Neural progenitor cell (in vitro differentiated cells): Measurements from ENCODE around the gene PEAK1.

ENCODE experiments used
- CTCF ChIP-seq: fragments of 200-600 bp; sonication (generic); IDR thresholded peaks from 2 replicates; pipeline ENCODE4 v1.5.1; 2017; ENCODE audit warnings: antibody characterized with exemption, mild to moderate bottlenecking
- EZH2 ChIP-seq: fragments of 200-600 bp; sonication (generic); IDR thresholded peaks from 2 replicates; pipeline ENCODE4 v1.6.1; 2017; ENCODE audit warnings: antibody characterized with exemption, mild to moderate bottlenecking, moderate library complexity
- EZH2phosphoT487 ChIP-seq: fragments of 200-600 bp; sonication (generic); IDR thresholded peaks from 2 replicates; pipeline ENCODE4 v1.6.1; 2017; ENCODE audit warnings: antibody characterized with exemption

GRCh38 chr15:77457905-77458265 is 38.0 kb upstream of the PEAK1 start:
- TF ChIP-seq EZH2 (no peak), CTCF (no peak), EZH2phosphoT487 (no peak)
